Motor neuron (in vitro differentiated cells): ENCODE measurements around the gene CLSTN3. TPM values are rescaled to one million over a fixed set of nuclear protein-coding genes. Genes with fewer than 3 reads are reported as not detected.

Experiments
- ATAC-seq, 8 experiments: fragments of 200-7000 bp; cut with Tn5 transposase; replicated peaks in 6 of 8; 2 replicates each; pipeline ENCODE4 v1.8.0; 2021; ENCODE audit warnings: mild to moderate bottlenecking in 8 of 8, moderate library complexity in 8 of 8
- H3K27ac ChIP-seq, 2 donors: fragments of 250-450 bp; sonication (Bioruptor Pico); 2 replicates each; pipeline ENCODE4 v1.9.0; 2021; ENCODE audit warnings: antibody characterized with exemption in 2 of 2, mild to moderate bottlenecking in 2 of 2, moderate library complexity in 1 of 2
- H3K4me1 ChIP-seq, 2 donors: fragments of 250-450 bp; sonication (Bioruptor Pico); replicated peaks in 1 of 2; 2 replicates each; pipeline ENCODE4 v1.6.1; 2021; ENCODE audit warnings: antibody characterized with exemption in 2 of 2, mild to moderate bottlenecking in 2 of 2, moderate library complexity in 1 of 2
- H3K4me3 ChIP-seq, 5 donors: fragments of 250-450 bp; sonication (Bioruptor Pico); 2 replicates each; pipeline ENCODE4 v1.9.0; 2021; ENCODE audit warnings: antibody characterized with exemption in 5 of 5, mild to moderate bottlenecking in 5 of 5, moderate library complexity in 4 of 5
- WGBS, 10 experiments: fragments of 450-650 bp; shearing (Covaris generic); methylation state at CpG; one replicate each; pipeline ENCODE4 v1.0.0; 2022; 5-methylcytosine and 5-hydroxymethylcytosine counted together
- in situ Hi-C, 9 experiments: fragments of 400-800 bp; cut with MboI; loops; one replicate each; pipeline ENCODE4 v1.15.0; 2021; ENCODE audit warnings: low sequenced_read_pairs in 9 of 9, low pct_unique_long_range_greater_than_20kb in 2 of 9; ENCODE audit not compliant: unreplicated experiment in 9 of 9
- total RNA-seq, 8 experiments: library from RNA; unstranded; fragments of 300-600 nt; gene quantifications; 2 replicates each; pipeline versions ENCODE4 v1.2.3 to v1.2.4, GENCODE V29; 2022

The CLSTN3 gene
- total RNA-seq, 8 experiments from 2014 or later = 15.1 to 62.6 (median 44.1) TPM

DNA sequence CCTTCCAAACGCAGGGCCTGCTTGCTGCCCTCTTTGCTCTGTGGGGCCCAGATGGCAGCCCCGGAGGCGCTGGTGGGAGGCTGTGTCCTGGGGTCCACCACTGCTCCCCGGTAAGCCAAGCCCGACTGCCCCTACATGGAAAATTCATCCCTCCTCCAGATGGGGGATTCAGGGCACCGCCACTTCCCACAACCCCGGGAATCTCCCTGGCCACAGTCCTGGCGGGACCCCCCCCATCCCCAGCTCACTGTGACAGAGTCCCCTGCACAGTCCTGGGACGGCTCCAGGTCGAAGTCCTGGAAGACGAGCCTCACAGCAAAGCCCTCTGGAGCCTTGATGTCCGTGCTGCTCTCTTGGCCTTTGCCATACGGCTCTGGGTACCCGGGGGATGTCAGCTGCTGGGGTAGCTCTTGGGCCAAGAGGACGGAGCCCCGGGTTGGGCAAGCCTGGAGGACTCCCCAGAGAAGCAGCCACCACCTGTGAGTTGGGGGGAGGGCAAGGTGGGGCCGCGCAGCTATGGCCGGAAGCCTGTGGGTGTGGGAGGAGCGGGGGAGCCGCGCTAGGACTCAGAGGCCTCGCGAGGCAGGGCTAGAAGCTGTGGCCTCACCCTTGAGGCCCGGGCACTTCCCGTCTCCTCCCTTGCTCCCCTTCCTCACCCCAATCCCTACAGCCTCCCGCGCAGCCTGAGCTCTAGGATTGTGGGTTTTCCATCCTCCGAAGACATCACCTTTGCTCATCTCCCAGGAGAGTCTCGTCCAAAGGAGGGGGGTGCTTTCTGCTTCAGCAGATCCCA is 22.0 kb upstream of the CLSTN3 start:
- in situ Hi-C loops = loop anchor here in 3 of 9 experiments (25.0 kb wide), 2 partner anchors 146 to 171 kb away; partner anchors contain the start of genes ATN1 (in 2 of the 3), C12orf57 (in 2 of the 3), RNU7-1 (in 2 of the 3) and EMG1 (in 1 of the 3)
- ATAC-seq = peak; percentile 74 to 90 (median 84)
- peaks cover 5 to 12% of the 10 kb centered on the region in 2 donors for H3K4me1 ChIP-seq
- 0 to 46% (median 5%) methylated on average over 1 to 7 of the region's 30 CpGs; no CpG with 5 or more reads in 4 of the 10 experiments for WGBS, 10 experiments
- H3K27ac ChIP-seq = peak overlapping the region; percentile 34 to 37
- peak overlapping the region; percentile 3 to 38 (median 30) for H3K4me3 ChIP-seq

- ATAC-seq = peak; percentile 32 to 69 (median 60)
- H3K4me1 ChIP-seq = peaks cover 5 to 12% of the 10 kb centered on the region in 2 donors
- peak within 1 kb of the TSS; percentile 22 to 38 (median 30) for H3K4me3 ChIP-seq
- H3K27ac ChIP-seq = peak within 1 kb of the TSS; percentile 34 to 37
- 0 to 22% (median 8%) methylated on average over 2 to 10 of the region's 23 CpGs; no CpG with 5 or more reads in 5 of the 10 experiments for WGBS, 10 experiments
- in situ Hi-C loops = loop anchor here in 3 of 9 experiments (25.0 kb wide), 2 partner anchors 147 to 172 kb away; partner anchors contain the start of genes ATN1 (in 2 of the 3), C12orf57 (in 2 of the 3), RNU7-1 (in 2 of the 3) and EMG1 (in 1 of the 3)
Measured at GRCh38 chr12:7108796-7109571, 21.2 kb upstream of the CLSTN3 start, which contains the start of gene C1RL. C1RL (minus strand) TSS chr12:7109214; CDS start chr12:7109180, 34 bp downstream.

DNA sequence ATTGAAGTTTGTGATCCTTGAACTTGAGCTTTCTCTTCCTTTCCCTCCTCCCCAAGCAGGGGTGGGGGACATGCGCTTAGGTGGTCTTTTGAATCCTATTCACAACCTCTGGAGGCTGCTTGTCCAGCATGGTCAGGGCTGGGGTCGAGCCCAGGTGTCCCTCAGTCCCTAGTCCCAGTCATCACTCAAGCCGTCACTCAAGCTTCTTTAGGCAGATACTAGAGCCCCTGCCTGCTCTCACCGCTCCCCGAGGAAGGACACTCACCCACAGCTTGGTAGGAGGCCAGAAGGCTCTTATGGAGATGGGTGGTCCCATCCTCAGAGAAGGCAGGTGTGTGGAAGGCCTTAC is 20.6 kb upstream of the CLSTN3 start:
- H3K4me1 ChIP-seq = peaks cover 5 to 12% of the 10 kb centered on the region in 2 donors
- no peak for ATAC-seq
- in situ Hi-C loops = loop anchor here in 3 of 9 experiments (25.0 kb wide), 2 partner anchors 147 to 172 kb away; partner anchors contain the start of genes ATN1 (in 2 of the 3), C12orf57 (in 2 of the 3), RNU7-1 (in 2 of the 3) and EMG1 (in 1 of the 3)
- 17 to 80% (median 44%) methylated on average over 1 to 2 of the region's 5 CpGs; no CpG with 5 or more reads in 6 of the 10 experiments for WGBS, 10 experiments
- H3K4me3 ChIP-seq = no peak overlapping the region
- no peak overlapping the region for H3K27ac ChIP-seq

GRCh38 chr12:7110661-7111060 is 19.5 kb upstream of the CLSTN3 start:
- Histone ChIP-seq H3K4me1 (peaks cover 5 to 12% of the 10 kb centered on the region in 2 donors), H3K27ac (no peak overlapping the region), H3K4me3 (no peak overlapping the region)
- no peak for ATAC-seq
- 50 to 100% (median 86%) methylated on average over 1 to 3 of the region's 5 CpGs; no CpG with 5 or more reads in 3 of the 10 experiments for WGBS, 10 experiments
- in situ Hi-C loops = loop anchor here in 3 of 9 experiments (25.0 kb wide), 2 partner anchors 148 to 173 kb away; partner anchors contain the start of genes ATN1 (in 2 of the 3), C12orf57 (in 2 of the 3), RNU7-1 (in 2 of the 3) and EMG1 (in 1 of the 3)

- ATAC-seq = no peak
- Histone ChIP-seq H3K4me3 (no peak overlapping the region), H3K4me1 (peaks cover 5 to 12% of the 10 kb centered on the region in 2 donors), H3K27ac (no peak overlapping the region)
- 30 to 100% (median 83%) methylated on average over 2 to 4 of the region's 4 CpGs; no CpG with 5 or more reads in 3 of the 10 experiments for WGBS, 10 experiments
- in situ Hi-C loops = loop anchor here in 3 of 9 experiments (25.0 kb wide), 2 partner anchors 150 to 175 kb away; partner anchors contain the start of genes ATN1 (in 2 of the 3), C12orf57 (in 2 of the 3), RNU7-1 (in 2 of the 3) and EMG1 (in 1 of the 3)
Measured at GRCh38 chr12:7112041-7112440, 18.1 kb upstream of the CLSTN3 start.

DNA sequence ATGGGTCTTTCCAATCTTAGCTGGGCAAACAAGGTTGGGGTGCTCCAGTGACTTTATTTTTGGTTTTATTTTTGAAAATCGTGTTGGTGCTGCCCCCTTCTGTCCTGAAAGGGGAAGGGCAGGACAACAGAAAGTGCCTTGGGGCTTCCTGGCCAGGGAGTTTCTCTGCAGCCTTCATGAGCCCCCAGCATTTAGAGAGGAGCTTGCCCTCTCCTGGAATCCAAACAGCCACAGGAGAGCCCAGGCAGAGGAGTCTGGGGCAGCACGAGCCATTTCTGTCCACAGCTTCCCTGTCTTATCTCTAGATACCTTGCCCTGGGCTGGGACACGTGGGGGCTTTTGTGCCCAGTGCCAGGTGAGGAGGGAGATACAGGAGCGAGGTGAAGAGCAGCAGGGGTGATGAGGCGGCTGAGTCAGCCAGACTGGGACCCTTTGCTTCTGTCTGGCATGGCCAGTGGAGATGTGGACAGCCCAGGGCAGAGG is 16.7 kb upstream of the CLSTN3 start:
- Histone ChIP-seq H3K4me3 (no peak overlapping the region), H3K27ac (no peak overlapping the region), H3K4me1 (peaks cover 2 to 3% of the 10 kb centered on the region in 2 donors)
- in situ Hi-C loops = loop anchor here in 3 of 9 experiments (25.0 kb wide), 2 partner anchors 151 to 176 kb away; partner anchors contain the start of genes ATN1 (in 2 of the 3), C12orf57 (in 2 of the 3), RNU7-1 (in 2 of the 3) and EMG1 (in 1 of the 3)
- ATAC-seq = peak in 1 of 8 experiments; percentile 5
- 0 to 38% (median 4%) methylated on average over 1 to 5 of the region's 5 CpGs; no CpG with 5 or more reads in 2 of the 10 experiments for WGBS, 10 experiments

GRCh38 chr12:7114008-7114407 is 16.2 kb upstream of the CLSTN3 start:
- no peak overlapping the region for H3K4me3 ChIP-seq
- no peak for ATAC-seq
- no peaks in the 10 kb centered on the region for H3K4me1 ChIP-seq
- in situ Hi-C loops = loop anchor here in 3 of 9 experiments (25.0 kb wide), 2 partner anchors 152 to 177 kb away; partner anchors contain the start of genes ATN1 (in 2 of the 3), C12orf57 (in 2 of the 3), RNU7-1 (in 2 of the 3) and EMG1 (in 1 of the 3)
- 17 to 89% (median 56%) methylated on average over 1 to 11 of the region's 11 CpGs; no CpG with 5 or more reads in 4 of the 10 experiments for WGBS, 10 experiments
- H3K27ac ChIP-seq = no peak overlapping the region

DNA sequence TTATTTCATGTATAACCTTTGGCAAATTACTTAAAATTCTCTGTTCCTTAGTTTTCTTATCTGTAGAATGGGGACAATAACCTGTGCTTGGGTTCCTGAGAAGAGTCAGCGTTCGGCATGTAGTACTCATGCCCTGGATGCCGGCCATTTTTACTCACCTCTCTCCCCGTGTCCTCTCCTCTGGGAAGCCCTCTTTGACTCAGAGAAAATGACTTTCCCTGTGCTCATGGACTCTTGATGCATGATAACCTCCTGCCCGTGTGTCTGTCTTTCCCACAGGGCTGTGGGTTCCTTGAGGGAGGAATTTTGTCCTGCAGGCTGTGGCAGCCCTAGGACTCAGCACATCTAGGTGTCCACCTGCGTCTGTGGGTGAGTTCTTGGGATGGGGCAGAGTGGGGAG is 15.3 kb upstream of the CLSTN3 start:
- Histone ChIP-seq H3K4me1 (no peaks in the 10 kb centered on the region), H3K4me3 (no peak overlapping the region), H3K27ac (no peak overlapping the region)
- in situ Hi-C loops = loop anchor here in 3 of 9 experiments (25.0 kb wide), 2 partner anchors 153 to 178 kb away; partner anchors contain the start of genes ATN1 (in 2 of the 3), C12orf57 (in 2 of the 3), RNU7-1 (in 2 of the 3) and EMG1 (in 1 of the 3)
- 50 to 100% (median 74%) methylated on average over 1 to 5 of the region's 6 CpGs; no CpG with 5 or more reads in 5 of the 10 experiments for WGBS, 10 experiments
- no peak for ATAC-seq

GRCh38 chr12:7116196-7116595 is 14.0 kb upstream of the CLSTN3 start:
- no peak for ATAC-seq
- Histone ChIP-seq H3K4me1 (no peaks in the 10 kb centered on the region), H3K4me3 (no peak overlapping the region), H3K27ac (no peak overlapping the region)
- in situ Hi-C loops = loop anchor here in 3 of 9 experiments (25.0 kb wide), 2 partner anchors 154 to 179 kb away; partner anchors contain the start of genes ATN1 (in 2 of the 3), C12orf57 (in 2 of the 3), RNU7-1 (in 2 of the 3) and EMG1 (in 1 of the 3)
- WGBS, 10 experiments = 0 to 100% (median 70%) methylated on average over 1 to 3 of the region's 3 CpGs; no CpG with 5 or more reads in 3 of the 10 experiments

DNA sequence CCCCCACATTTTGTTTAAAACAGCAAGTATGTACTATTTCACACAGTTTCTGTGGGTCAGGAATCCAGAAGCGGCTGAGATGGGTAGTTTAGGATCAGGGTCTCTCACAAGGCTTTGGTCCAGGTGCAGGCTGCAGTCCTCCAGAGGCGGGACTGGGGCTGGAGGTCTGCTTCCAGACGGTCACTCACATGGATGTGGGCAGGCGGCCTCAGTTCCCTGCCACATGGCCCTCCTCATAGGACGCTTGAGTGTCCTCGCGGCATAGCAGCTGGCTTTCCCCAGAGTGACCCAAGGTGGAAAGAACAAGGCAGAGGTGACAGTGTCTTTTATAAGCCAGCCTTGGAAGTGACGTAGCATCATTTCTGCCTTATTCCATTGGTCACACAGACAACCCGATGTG is 13.3 kb upstream of the CLSTN3 start:
- no peak for ATAC-seq
- Histone ChIP-seq H3K4me1 (no peaks in the 10 kb centered on the region), H3K4me3 (no peak overlapping the region), H3K27ac (no peak overlapping the region)
- in situ Hi-C loops = loop anchor here in 3 of 9 experiments (25.0 kb wide), 2 partner anchors 155 to 180 kb away; partner anchors contain the start of genes ATN1 (in 2 of the 3), C12orf57 (in 2 of the 3), RNU7-1 (in 2 of the 3) and EMG1 (in 1 of the 3)
- 53 to 100% (median 88%) methylated on average over 1 to 7 of the region's 9 CpGs; no CpG with 5 or more reads in 4 of the 10 experiments for WGBS, 10 experiments

- in situ Hi-C loops = loop anchor here in 3 of 9 experiments (25.0 kb wide), 2 partner anchors 155 to 180 kb away; partner anchors contain the start of genes ATN1 (in 2 of the 3), C12orf57 (in 2 of the 3), RNU7-1 (in 2 of the 3) and EMG1 (in 1 of the 3)
- Histone ChIP-seq H3K4me1 (no peaks in the 10 kb centered on the region), H3K4me3 (no peak overlapping the region), H3K27ac (no peak overlapping the region)
- no peak for ATAC-seq
- WGBS, 10 experiments = 60 to 100% (median 82%) methylated on average over 1 to 2 of the region's 3 CpGs; no CpG with 5 or more reads in 2 of the 10 experiments
Measured at GRCh38 chr12:7117670-7118069, 12.5 kb upstream of the CLSTN3 start.
